ENCODE measurements around the gene AP5M1.
A peak's percentile ranks its signal among the peaks of the same experiment; 100 is the strongest.
"Not testable (repeated sequence)": the region's sequence is repeated elsewhere in the genome, so short reads cannot be mapped to it uniquely, and the experiment has no call there.

AP5M1 gene

DNA sequence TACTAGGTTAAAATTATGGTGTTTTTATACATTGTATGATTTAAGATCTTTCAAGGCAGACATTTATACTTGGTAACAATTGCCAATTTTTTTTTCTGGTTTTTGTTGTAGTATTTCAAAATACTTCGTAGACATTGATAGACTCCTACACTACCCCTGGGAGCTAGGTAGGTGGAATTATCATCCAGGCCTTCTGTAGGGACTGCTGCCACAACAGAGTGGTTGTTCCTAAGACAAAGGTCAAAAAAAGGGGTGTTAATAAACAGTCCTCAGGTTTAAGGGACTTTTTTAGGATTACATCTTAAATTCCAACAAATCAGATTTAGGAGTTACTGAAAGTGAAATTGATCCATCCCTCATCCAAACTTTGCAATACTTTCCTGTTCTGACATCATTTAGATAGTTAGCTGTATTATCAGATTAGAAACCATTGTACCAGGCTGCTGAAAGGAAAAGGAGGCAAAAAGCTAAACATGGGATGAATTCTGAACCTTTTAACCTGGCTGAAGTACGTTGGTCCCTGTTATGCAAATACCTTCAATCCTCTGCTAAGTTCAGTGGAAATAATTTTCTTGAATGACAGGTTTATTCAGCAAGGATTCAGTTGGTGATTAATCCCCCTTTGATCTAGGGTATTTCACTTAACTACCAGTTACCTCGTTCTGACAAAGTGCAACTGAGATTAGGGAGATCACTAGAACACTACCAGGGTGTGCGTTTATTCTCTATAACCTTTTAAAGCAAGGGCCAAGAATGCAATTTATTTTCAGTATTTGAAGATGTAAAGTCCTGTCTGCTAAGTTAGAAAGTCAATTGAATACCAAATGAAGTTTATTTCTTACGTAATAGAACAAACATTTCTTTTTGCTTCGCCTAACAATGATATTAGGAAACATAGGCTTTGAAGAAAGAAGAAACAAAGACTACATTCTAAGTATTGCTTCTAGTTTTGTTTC, 23.2 kb downstream of the AP5M1 start:
- no peak for DNase-seq (ENCODE audit: low read depth, low spot score)

DNA sequence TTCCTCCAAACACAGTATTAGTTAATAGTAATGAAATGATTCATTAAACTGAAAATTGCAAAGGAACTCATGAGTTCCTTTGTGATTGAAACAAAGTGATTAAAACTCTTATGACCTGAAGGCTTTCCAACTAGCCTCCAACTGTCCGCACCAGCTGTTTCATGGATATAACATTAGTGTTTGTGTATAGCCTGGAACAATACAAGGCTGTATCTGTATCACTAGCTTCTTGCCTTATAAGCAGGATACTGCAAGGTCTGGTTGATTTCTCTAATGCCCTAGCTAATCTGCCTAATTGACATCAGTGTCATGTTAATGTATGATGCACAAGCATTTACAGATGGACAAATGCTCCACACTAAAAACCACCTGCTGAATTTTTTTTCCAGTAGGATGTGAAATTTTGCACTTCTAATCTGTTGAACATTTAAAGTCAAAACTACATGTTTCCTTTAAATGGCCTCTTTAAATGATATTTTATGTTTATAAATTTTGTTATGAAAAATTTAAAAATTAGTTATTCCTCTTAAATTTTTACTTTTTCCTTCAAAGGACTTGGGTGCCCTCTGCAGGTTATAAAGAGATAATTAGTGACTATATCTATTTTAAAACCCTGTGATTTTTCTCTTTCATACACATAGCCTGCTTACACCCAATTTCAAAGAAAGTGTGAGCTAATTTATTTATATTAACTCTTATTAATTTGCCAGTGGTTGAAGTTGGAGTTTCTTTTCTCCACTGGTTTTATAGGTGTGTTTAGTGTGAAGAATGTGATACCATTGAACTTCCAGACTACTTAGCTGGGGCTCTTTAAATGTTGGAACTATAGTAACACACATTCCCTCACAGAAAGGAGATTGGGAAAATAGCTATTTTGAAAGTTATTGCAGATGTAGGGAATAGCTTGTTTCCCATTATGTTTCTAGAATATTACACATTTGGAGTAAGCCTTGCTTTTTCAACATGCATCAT, 25.4 kb downstream of the AP5M1 start:
- DNase-seq (ENCODE audit: low read depth, low spot score), result no peak

DNA sequence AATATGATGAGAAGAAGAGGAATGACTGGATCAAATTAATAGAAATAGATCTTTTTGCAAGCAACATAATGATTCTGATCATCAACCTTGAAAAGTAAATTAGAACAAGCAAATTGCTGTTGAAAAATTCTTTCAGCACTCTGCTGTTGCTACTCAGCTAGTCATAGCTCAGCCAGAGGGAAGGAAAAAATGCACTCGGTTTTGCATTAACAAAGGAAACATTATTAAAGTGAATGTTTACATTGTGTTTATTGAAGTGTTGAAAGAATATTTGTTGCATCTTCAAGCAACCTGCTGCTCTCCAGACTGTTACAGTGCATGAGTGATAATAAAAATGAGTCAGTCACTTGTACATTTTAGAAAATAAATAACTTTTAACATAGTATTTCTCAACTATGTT, 26.5 kb downstream of the AP5M1 start:
- no peak for DNase-seq (ENCODE audit: low read depth, low spot score)

DNA sequence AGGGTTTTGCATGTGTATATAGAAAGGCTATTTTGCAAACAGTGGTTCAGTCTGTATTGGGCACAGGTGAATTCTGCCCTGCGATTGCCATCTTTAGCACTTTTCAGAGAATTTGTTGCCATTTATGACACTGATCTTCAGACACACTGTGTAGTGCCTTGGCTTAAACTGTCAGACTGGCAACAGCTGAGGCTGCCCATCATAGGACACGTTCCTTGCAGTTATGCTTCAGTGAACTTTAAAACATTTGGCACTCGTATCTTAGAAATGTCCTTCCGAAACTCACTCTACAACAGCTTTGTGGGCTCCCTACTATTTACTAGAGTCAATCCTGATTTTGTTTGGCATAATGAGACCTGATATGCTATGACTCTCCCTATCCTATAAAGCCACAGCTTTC, 29.1 kb downstream of the AP5M1 start:
- DNase-seq (ENCODE audit: low read depth, low spot score), result no peak

DNA sequence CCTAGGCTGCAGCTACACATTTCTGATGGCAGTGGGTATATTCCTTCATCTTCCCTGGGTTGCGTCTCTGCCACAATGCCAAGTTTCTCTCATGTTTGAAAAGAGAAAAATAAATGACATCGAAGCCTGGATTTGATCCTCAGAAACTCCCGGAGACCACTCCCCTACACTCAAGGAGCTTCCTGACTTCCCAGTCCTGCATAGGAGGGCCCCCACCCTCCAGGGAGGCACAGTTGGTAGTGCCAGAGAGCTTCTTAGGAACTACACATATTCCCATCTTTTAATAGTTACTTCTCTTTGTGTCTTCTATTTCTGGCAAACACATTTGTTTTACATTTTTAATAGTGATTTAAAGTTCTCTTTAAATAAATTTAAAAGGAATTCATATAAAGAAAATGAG, 30.7 kb downstream of the AP5M1 start:
- DNase-seq (ENCODE audit: low read depth, low spot score), result no peak

DNA sequence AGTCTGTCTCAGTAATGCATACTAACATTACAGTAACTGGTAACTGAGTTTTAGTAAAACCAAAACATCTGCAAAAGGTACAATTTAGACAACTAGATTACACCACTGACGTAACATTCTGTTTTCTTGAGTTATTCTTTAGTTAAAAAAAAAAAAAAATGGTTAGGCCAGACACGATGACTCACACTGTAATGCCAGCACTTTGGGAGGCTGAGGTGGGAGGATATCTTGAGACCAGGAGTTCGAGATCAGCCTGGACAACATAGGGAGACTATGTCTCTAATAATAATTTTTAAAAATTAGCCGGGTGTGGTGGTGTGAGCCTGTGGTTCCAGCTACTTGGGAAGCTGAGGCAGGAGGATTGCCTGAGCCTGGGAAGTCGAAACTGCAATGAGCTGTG, 34.1 kb downstream of the AP5M1 start:
- DNase-seq (ENCODE audit: low read depth, low spot score), result no peak

DNA sequence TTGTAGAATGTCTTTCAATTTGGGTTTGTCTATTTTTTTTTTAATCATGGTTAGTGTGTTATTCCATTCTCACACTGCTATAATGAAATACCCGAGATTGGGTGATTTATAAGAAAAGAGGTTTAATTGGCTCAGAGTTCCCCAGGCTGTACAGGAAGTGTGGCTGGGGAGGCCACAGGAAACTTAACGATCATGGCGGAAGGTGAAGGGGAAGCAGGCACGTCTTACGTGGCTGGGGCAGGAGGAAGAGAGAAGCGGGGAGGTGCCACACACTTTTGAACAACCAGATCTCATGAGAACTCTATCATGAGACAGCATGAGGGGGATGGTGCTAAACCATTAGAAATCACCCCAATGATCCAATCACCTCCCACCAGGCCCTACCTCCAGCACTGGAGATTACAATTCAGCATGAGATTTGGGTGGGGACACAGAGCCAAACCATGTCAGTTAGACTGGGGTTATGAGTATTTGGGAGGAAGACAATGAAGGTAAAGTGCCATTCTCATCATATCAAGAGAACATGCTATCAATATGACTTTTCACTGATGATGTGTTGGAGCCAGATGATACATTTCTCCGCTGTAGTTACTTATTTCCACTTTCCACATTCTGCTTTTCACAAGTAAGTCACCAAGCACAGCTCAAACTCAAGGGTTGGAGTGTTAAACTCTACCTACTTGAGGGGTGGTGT, 45.8 kb downstream of the AP5M1 start:
- no peak for DNase-seq (ENCODE audit: low read depth, low spot score)

DNA sequence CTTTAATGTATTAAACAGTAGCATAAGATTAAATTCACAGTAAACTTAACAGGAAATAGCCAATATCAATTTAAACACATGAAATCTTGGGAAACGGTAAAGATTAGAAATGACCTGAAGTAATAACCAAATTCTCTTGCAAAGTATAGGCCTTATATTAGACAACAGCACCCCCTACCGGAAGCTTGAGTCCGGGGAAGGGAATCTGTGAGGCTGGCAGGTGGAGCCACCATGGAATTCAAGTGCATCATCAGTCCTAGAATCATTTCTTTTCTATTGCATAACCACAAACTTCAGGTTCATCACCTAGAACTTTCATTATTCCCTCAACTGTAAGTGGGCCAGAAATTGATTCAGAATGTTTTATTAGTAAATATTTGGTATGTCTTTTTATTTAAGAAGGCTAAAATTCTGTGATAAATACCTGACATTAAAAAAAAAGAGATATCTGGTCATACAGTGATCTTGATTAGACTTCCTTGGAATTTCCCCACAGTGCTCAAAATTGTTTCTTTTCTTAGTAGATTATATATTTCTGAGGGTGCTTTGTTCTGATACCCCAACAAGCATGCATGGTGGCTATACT, 48.6 kb downstream of the AP5M1 start:
- peak; percentile 52 for DNase-seq (ENCODE audit: low read depth, low spot score)

DNA sequence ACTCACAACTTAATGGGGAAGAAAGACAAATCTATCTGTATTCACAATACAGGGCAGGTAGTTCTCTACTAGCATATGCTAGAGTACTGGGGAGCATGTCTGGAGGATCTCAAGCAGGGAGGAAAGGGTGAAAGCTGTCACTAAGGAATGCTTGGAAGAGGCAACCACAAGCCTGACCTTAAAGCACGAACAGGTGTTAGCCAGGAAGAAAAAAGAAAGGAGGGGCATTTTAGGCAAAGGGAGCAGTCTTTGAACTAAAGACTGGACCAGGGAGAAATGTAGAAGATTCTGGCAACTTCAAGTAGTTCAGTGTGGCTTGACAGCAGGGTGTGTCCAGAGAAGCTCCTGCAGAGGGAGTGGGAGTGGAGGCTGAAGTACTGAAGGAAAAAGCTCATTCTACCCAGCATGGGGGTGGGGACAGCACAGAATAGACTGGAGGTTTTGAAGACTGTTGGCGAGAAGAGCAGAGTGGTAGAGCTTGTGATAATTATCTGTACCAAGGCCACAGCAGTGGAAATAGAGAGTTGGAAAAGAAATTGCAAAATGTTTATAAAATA, 50.9 kb downstream of the AP5M1 start:
- no peak for DNase-seq (ENCODE audit: low read depth, low spot score)

DNA sequence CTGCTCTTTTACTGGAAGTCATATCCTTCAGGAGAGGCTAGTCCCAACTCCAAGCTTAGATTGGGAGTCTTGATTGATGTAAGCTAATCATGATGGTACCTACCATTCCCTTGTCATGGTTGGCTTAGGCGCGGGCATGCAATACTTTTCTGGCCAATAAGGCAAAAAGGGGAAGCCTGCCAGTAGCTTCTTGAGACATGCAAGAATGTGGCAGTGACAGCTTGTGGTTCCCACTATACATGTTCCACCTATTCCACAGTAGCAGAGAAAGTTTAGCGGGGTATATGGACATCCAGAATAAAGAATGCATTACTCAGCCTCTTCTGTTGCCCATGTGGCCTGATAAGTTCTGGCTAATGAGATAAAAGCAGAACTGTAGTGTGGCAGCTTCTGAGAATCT, 55.0 kb downstream of the AP5M1 start:
- DNase-seq (ENCODE audit: low read depth, low spot score), result no peak

DNA sequence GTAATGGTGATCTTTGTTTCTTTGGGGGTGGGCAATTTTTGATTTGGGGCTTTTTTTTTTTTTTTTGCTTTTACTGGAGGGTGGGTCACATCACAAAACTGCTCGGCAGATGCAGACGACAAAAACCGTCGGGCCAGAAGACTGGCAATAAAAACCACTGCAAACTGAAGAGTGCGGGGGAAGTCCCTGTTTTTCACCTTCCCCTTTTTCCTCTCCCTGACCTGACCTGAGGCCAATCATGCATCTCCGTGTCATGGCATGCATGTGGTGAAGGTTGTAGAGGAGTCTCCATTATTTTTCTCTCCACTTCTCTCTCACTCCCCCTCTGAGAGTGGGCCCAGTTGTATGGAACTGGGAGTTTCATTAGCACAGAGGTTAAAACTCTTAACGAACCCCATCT, 57.5 kb downstream of the AP5M1 start:
- no peak for DNase-seq (ENCODE audit: low read depth, low spot score)

DNA sequence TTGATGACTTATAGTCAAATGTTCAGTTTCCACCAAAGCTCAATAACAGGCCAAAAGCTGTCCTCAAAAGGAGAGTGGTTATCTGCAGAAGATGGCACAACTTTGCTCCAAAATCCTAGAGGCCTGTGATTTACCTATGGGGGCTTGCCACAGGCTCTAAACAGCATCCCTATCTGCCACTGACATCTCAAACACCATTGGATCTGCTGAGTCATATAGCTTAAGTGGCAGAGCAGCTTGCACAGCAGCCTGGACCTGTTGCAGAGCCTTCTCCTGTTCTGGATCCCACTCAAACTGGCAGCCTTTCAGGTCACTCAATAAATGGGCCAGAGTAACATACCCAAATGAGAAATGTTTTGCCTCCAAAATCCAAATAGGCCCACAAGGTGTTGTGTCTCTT, 61.1 kb downstream of the AP5M1 start:
- DNase-seq (ENCODE audit: low read depth, low spot score), result no peak

DNA sequence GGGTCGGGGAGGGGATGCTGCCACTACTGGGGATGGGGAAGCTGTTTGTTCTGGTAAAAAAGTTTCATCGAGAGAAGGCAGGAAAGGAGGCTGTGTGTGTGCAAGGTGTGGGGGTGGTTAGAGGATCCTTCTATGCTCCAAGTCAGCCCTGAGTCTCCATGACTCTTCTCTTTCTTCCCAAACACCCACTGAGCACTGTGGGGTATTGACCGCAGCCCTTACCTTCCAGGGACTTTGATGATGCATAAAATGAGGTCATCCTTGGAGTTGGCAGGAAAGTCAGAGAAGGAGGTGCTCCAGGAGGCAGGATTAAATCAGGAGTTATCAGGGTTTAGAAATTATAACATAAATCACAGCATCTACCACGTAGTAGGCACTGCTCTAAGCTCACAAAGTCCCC, 63.7 kb downstream of the AP5M1 start:
- not testable (repeated sequence) for DNase-seq (ENCODE audit: low read depth, low spot score)

DNA sequence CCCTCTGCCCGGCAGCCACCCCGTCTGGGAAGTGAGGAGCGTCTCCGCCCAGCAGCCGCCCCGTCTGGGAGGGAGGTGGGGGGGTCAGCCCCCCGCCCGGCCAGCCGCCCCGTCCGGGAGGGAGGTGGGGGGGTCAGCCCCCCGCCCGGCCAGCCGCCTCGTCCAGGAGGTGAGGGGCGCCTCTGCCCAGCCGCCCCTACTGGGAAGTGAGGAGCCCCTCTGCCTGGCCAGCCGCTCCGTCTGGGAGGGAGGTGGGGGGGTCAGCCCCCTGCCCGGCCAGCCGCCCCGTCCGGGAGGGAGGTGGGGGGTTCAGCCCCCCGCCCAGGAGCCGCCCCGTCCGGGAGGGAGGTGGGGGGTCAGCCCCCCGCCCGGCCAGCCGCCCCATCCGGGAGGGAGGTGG, 65.0 kb downstream of the AP5M1 start:
- not testable (repeated sequence) for DNase-seq (ENCODE audit: low read depth, low spot score)

DNA sequence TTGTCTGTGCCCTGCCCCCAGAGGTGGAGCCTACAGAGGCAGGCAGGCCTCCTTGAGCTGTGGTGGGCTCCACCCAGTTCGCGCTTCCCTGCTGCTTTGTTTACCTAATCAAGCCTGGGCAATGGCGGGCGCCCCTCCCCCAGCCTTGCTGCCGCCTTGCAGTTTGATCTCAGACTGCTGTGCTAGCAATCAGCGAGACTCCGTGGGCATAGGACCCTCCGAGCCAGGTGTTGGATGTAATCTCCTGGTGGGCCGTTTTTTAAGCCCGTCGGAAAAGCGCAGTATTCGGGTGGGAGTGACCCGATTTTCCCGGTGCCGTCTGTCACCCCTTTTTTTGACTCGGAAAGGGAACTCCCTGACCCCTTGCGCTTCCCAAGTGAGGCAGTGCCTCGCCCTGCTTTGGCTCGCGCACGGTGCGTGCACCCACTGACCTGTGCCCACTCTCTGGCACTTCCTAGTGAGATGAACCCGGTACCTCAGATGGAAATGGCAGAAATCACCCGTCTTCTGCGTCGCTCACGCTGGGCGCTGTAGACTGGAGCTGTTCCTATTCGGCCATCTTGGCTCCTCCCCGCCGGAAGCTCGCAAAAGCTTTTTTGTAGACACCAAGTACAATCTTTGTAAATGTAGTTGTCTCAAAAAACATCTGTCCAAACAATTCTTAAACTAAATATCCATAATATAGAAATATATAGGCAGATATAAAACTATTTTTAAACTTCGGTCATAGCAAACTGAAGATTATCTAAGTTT, 75.0 kb downstream of the AP5M1 start:
- DNase-seq (ENCODE audit: low read depth, low spot score), result not testable (repeated sequence)

DNA sequence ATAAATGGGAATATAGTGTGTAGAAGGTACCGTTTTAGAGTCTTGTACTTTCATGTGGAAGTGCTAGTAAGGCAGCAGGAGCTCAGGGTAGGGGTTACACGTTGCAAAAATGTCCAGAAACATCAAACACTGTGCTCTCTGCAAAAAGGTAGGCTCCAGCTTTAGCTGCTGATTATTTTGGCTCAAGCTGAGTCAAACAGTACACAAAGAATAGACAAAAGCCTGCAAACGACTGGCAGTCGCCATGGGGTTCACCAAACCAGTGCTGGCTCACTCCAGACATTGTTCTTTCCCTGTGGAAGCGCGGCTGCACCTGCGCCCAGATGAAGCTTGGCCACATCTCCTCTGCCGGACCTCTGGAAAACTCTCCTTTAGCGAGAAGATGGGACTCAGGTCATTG, 76.3 kb downstream of the AP5M1 start:
- no peak for DNase-seq (ENCODE audit: low read depth, low spot score)

DNA sequence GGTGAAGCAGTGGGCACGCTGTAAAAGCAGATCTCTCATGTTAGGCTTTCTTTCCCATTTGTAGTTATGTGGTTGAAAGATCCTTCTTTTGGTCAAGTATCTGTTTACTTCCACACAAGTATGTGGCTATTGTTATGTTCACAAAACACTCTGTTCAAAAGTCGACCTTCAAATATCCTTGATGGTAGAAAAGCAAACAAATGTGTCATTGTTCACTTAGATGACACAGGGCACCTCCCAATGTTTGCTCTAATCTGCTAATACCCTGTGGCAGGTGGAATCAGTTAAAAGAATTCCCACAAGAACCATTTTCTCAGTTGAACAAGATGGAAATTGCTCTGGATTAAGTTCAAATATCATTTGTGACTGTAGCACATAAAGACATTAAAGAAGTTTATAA, 78.0 kb downstream of the AP5M1 start:
- no peak for DNase-seq (ENCODE audit: low read depth, low spot score)

Data from activated naive CD8-positive, alpha-beta T cell treated with anti-CD3 and anti-CD28 coated beads, Interleukin-2, amount 50 U/mL, for 16 hours (primary cell).